Esophagus squamous epithelium (tissue), 5 donors: ENCODE results near the gene MAP3K7CL. TPM values are rescaled to one million over a fixed set of nuclear protein-coding genes. Genes with fewer than 3 reads are reported as not detected.
"Not testable (repeated sequence)": the region's sequence is repeated elsewhere in the genome, so short reads cannot be mapped to it uniquely, and the experiment has no call there.

Experiments
- DNase-seq: peaks from one replicate; lab custom pipeline; 2025; lab: John Stamatoyannopoulos, UW
- H3K27ac ChIP-seq, 4 donors: fragments of 200-600 bp; sonication (generic); one replicate each; pipeline ENCODE4 v1.5.1; 2016 to 2019; ENCODE audit warnings: mild to moderate bottlenecking in 1 of 4
- H3K27me3 ChIP-seq, 4 donors: fragments of 200-600 bp; sonication (generic); 1 replicate in 3 of 4; 2 replicates in 1 of 4; pipeline versions ENCODE4 v1.5.1 to v1.6.0; 2017 to 2021; ENCODE audit warnings: antibody characterized with exemption in 1 of 4
- H3K36me3 ChIP-seq, 3 donors: fragments of 200-600 bp; sonication (generic); one replicate each; pipeline ENCODE4 v1.5.1; 2016 to 2019
- H3K4me1 ChIP-seq, 3 donors: fragments of 200-600 bp; sonication (generic); one replicate each; pipeline ENCODE4 v1.5.1; 2017 to 2019
- H3K4me3 ChIP-seq, 4 donors: fragments of 200-600 bp; sonication (generic); 1 replicate in 3 of 4; 2 replicates in 1 of 4; pipeline ENCODE4 v1.5.1; 2016 to 2019; ENCODE audit warnings: mild to moderate bottlenecking in 2 of 4, moderate library complexity in 1 of 4
- H3K9me3 ChIP-seq, 3 donors: fragments of 200-600 bp; sonication (generic); one replicate each; pipeline ENCODE4 v1.5.1; 2016 to 2019
- CTCF ChIP-seq, 6 experiments: fragments of 450-650 bp in 4 of 6; fragments of 200-600 bp in 2 of 6; sonication (generic) in 2 of 6; IDR thresholded peaks; one replicate each; pipeline ENCODE4 v1.5.1; 2016 to 2019; ENCODE audit warnings: antibody characterized with exemption in 6 of 6, mild to moderate bottlenecking in 4 of 6, moderate library complexity in 4 of 6
- POLR2A ChIP-seq, 4 donors: fragments of 450-650 bp; IDR thresholded peaks; one replicate each; pipeline ENCODE4 v1.6.1; 2017; ENCODE audit warnings: antibody characterized with exemption in 4 of 4, mild to moderate bottlenecking in 4 of 4, moderate library complexity in 3 of 4
- WGBS, 2 donors: methylation state at CpG; one replicate each; pipeline ENCODE4 v1.1.5; 2018; 5-methylcytosine and 5-hydroxymethylcytosine counted together
- intact Hi-C: fragments of 100-400 bp; cut with DNase I; formaldehyde crosslinking; loops from one replicate; pipeline ENCODE4 v1.15.0; 2022
- total RNA-seq, 4 donors: library from RNA; depleted of rRNA; stranded (reverse); fragments of >200 nt; gene quantifications; one replicate each; pipeline ENCODE4 v1.1.0, GENCODE V29; 2016
- donor health status: DM: yes; HTN: yes; CAD: no.

Gene MAP3K7CL
- total RNA-seq, 4 donors from 2014 or later: 1.7 to 7.8 (median 6.9) TPM

DNA sequence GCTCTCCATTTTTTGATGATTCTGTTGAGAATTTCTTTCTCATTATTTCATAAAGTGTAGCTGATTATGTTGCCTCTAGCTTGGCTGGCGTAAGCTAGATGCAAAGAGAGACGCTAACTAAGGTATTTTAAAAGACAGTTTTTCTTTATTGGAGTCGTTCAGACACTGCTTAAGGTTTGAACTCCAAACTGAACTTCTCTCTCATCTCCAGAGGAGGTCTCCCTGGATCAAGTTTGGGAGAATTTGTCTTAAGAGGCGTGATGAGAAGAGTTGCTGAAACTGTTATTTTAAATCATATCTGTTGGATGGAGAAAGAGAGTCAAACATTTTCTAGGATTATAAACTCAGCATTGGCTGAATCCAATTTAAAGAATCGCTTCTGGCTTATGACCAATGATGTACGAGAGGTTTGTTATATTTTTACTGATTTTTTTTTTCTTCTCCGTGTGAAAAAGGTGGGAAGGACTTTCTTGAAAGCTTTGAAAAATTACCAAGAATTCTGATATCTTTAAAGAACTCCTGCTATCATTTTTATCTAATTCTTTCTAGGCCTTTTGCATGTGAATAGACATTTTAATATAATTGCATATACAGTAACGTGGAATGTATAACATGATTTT is 34.0 kb downstream of the MAP3K7CL start:
- H3K27me3 ChIP-seq: no peaks in the 10 kb centered on the region
- intact Hi-C loops: loop anchor here (5.0 kb wide), 2 partner anchors 133 to 208 kb away; partner anchors contain the start of gene BACH1
- no peak for DNase-seq

GRCh38 chr21:29166323-29166722 is 35.9 kb downstream of the MAP3K7CL start:
- no peak for DNase-seq
- no peak for TF ChIP-seq POLR2A (IDR thresholded peaks at IDR 0.05)
- TF ChIP-seq CTCF (IDR thresholded peaks at IDR 0.05): no peak
- no peaks in the 10 kb centered on the region for H3K9me3 ChIP-seq
- H3K27me3 ChIP-seq: no peaks in the 10 kb centered on the region
- no peak overlapping the region for H3K4me3 ChIP-seq
- H3K36me3 ChIP-seq: no peaks in the 10 kb centered on the region
- intact Hi-C loops: no loop called here
- H3K27ac ChIP-seq: no peak overlapping the region
- WGBS, 2 donors: 84 to 85% methylated on average over 3 of the region's 3 CpGs
- H3K4me1 ChIP-seq: peaks cover 0 to 47% (median 3%) of the 10 kb centered on the region in 3 donors

More for the DNA sequence above, 34.0 kb downstream of the MAP3K7CL start:
- 25 to 33% methylated on average over 8 of the region's 8 CpGs for WGBS, 2 donors
- H3K27ac ChIP-seq: no peak overlapping the region
- no peak overlapping the region for H3K4me3 ChIP-seq
- H3K4me1 ChIP-seq: peaks cover 0 to 34% (median 3%) of the 10 kb centered on the region in 3 donors
- no peaks in the 10 kb centered on the region for H3K9me3 ChIP-seq
- no peaks in the 10 kb centered on the region for H3K36me3 ChIP-seq
- TF ChIP-seq CTCF (IDR thresholded peaks at IDR 0.05) (peak in 5 of 6 experiments; percentile 52 to 80 (median 64)), POLR2A (IDR thresholded peaks at IDR 0.05) (no peak)

- intact Hi-C loops: no loop called here
- WGBS, 2 donors: 6 to 8% methylated on average over 1 of the region's 1 CpG
- H3K4me1 ChIP-seq: peaks cover 0 to 48% (median 3%) of the 10 kb centered on the region in 3 donors
- no peaks in the 10 kb centered on the region for H3K9me3 ChIP-seq
- H3K4me3 ChIP-seq: no peak overlapping the region
- TF ChIP-seq POLR2A (IDR thresholded peaks at IDR 0.05) (no peak), CTCF (IDR thresholded peaks at IDR 0.05) (no peak)
- H3K36me3 ChIP-seq: no peaks in the 10 kb centered on the region
- no peak for DNase-seq
- no peaks in the 10 kb centered on the region for H3K27me3 ChIP-seq
- no peak overlapping the region for H3K27ac ChIP-seq
Measured at GRCh38 chr21:29166853-29167252, 36.4 kb downstream of the MAP3K7CL start.

DNA sequence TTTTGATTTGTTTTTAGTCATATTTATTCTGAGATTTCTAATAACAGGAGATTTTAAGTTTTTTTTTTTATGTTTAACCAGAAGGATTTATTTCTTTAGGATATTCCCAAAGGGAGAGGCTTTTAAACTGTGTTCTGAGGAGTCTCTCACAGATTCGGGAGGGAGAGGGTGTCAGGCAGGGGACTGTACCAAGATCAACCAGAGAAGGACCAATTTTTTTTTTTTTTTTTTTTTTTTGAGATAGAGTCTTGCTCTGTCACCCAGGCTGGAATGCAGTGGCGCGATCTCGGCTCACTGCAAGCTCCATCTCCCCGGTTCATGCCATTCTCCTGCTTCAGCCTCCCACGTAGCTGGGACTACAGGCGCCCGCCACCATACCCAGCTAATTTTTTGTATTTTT is 37.0 kb downstream of the MAP3K7CL start:
- DNase-seq, H3K27ac ChIP-seq, H3K4me3 ChIP-seq, intact Hi-C loops, H3K27me3 ChIP-seq, H3K36me3 ChIP-seq, H3K9me3 ChIP-seq: not testable (repeated sequence)
- 87 to 97% methylated on average over 6 to 8 of the region's 8 CpGs for WGBS, 2 donors
- peaks cover 0 to 46% (median 3%) of the 10 kb centered on the region in 3 donors for H3K4me1 ChIP-seq

DNA sequence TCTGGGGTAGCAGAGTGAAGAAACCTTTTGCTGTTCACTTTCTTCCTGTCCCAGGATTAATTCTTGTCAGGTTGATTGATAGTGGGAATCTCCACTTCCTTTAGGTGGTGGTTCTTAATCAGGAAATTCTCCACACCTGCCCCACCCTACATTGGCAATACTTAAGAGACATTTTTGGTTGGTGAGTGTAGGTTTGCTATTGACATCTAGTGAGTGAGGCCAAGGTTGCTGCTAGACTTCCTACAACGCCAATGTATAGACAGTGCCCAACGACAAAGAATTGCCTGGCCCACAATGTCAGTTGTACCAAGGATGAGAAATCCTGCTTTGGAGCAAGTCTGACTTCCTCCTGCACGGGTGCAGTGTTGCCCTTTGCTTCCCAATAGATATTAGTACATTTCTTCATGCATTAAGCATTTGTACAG is 38.5 kb downstream of the MAP3K7CL start:
- TF ChIP-seq CTCF (IDR thresholded peaks at IDR 0.05) (no peak), POLR2A (IDR thresholded peaks at IDR 0.05) (no peak)
- Histone ChIP-seq H3K4me3 (no peak overlapping the region), H3K9me3 (no peaks in the 10 kb centered on the region), H3K36me3 (no peaks in the 10 kb centered on the region), H3K27ac (peak overlapping the region; percentile 1 to 69 (median 38)), H3K27me3 (no peaks in the 10 kb centered on the region), H3K4me1 (peaks cover 0 to 32% (median 3%) of the 10 kb centered on the region in 3 donors)
- WGBS, 2 donors: 34 to 43% methylated on average over 2 to 3 of the region's 3 CpGs
- no peak for DNase-seq
- intact Hi-C loops: no loop called here
